ENCODE measurements around the gene KIRREL1. TPM values are rescaled to one million over a fixed set of nuclear protein-coding genes. Genes with fewer than 3 reads are reported as not detected.

Gene KIRREL1
- total RNA-seq, 1 donor from 2014 or later, result not detected

GRCh38 chr1:158040323-158040722, 46.9 kb downstream of the KIRREL1 start:
- intact Hi-C loops (cut with micrococcal nuclease), result no loop called here
- DNase-seq (no peak), ATAC-seq (ENCODE audit: low read depth) (no peak)
- no peak for TF ChIP-seq CTCF (IDR thresholded peaks at IDR 0.05)
- H3K4me3 Mint-ChIP-seq, result no peak overlapping the region
- H3K9me3 Mint-ChIP-seq, result no peaks in the 10 kb centered on the region
- H3K36me3 Mint-ChIP-seq (ENCODE audit: low read depth), result no peaks in the 10 kb centered on the region
- no peak overlapping the region for H3K27ac Mint-ChIP-seq
- CTCF ChIA-PET, result no interaction called here
- peaks cover 20% of the 10 kb centered on the region for H3K27me3 Mint-ChIP-seq
- POLR2A ChIA-PET, result no interaction called here
- no peaks in the 10 kb centered on the region for H3K4me1 Mint-ChIP-seq

- Mint-ChIP-seq H3K9me3 (no peaks in the 10 kb centered on the region), H3K4me1 (no peaks in the 10 kb centered on the region), H3K27ac (no peak overlapping the region), H3K36me3 (ENCODE audit: low read depth) (no peaks in the 10 kb centered on the region), H3K4me3 (no peak overlapping the region), H3K27me3 (peaks cover 17% of the 10 kb centered on the region)
- POLR2A ChIA-PET, result interaction anchor here (0.7 kb wide), 1 partner anchor 155 kb away, joined by 4 read pairs; no protein-coding TSS in a partner anchor
- intact Hi-C loops (cut with micrococcal nuclease), result no loop called here
- no peak for DNase-seq
- TF ChIP-seq CTCF (IDR thresholded peaks at IDR 0.05), result no peak
- CTCF ChIA-PET, result no interaction called here
- ATAC-seq (ENCODE audit: low read depth), result no peak
These were observed 49.8 kb downstream of the KIRREL1 start for GRCh38 chr1:158043232-158043631.

- intact Hi-C loops (cut with micrococcal nuclease), result no loop called here
- no peak for TF ChIP-seq CTCF (IDR thresholded peaks at IDR 0.05)
- H3K36me3 Mint-ChIP-seq (ENCODE audit: low read depth), result no peaks in the 10 kb centered on the region
- DNase-seq (no peak), ATAC-seq (ENCODE audit: low read depth) (no peak)
- H3K27me3 Mint-ChIP-seq, result peaks cover 11% of the 10 kb centered on the region
- no peak overlapping the region for H3K27ac Mint-ChIP-seq
- ChIA-PET POLR2A (no interaction called here), CTCF (no interaction called here)
- no peaks in the 10 kb centered on the region for H3K9me3 Mint-ChIP-seq
- no peak overlapping the region for H3K4me3 Mint-ChIP-seq
- H3K4me1 Mint-ChIP-seq, result no peaks in the 10 kb centered on the region
These were observed 52.2 kb downstream of the KIRREL1 start for GRCh38 chr1:158045639-158046038.

GRCh38 chr1:158046715-158047510, 53.5 kb downstream of the KIRREL1 start:
- Mint-ChIP-seq H3K4me3 (no peak overlapping the region), H3K4me1 (no peaks in the 10 kb centered on the region), H3K27ac (no peak overlapping the region), H3K36me3 (ENCODE audit: low read depth) (no peaks in the 10 kb centered on the region), H3K27me3 (peaks cover 14% of the 10 kb centered on the region), H3K9me3 (no peaks in the 10 kb centered on the region)
- ChIA-PET CTCF (no interaction called here), POLR2A (no interaction called here)
- ATAC-seq (ENCODE audit: low read depth) (no peak), DNase-seq (no peak)
- intact Hi-C loops (cut with micrococcal nuclease), result no loop called here
- TF ChIP-seq CTCF (IDR thresholded peaks at IDR 0.05), result no peak

- no peak for TF ChIP-seq CTCF (IDR thresholded peaks at IDR 0.05)
- Mint-ChIP-seq H3K27ac (no peak overlapping the region), H3K27me3 (peaks cover 21% of the 10 kb centered on the region), H3K9me3 (no peaks in the 10 kb centered on the region), H3K4me1 (no peaks in the 10 kb centered on the region), H3K4me3 (no peak overlapping the region), H3K36me3 (ENCODE audit: low read depth) (no peaks in the 10 kb centered on the region)
- DNase-seq, result no peak
- no peak for ATAC-seq (ENCODE audit: low read depth)
- CTCF ChIA-PET, result no interaction called here
- intact Hi-C loops (cut with micrococcal nuclease), result no loop called here
- POLR2A ChIA-PET, result no interaction called here
These were observed 55.1 kb downstream of the KIRREL1 start for GRCh38 chr1:158048371-158049067.

Data from activated B cell treated with CpG ODN at 0.5 μM for 24 hours (primary cell).